ENCODE measurements around the gene COL26A1.
"Not testable (repeated sequence)": the region's sequence is repeated elsewhere in the genome, so short reads cannot be mapped to it uniquely, and the experiment has no call there.

The COL26A1 gene

DNA sequence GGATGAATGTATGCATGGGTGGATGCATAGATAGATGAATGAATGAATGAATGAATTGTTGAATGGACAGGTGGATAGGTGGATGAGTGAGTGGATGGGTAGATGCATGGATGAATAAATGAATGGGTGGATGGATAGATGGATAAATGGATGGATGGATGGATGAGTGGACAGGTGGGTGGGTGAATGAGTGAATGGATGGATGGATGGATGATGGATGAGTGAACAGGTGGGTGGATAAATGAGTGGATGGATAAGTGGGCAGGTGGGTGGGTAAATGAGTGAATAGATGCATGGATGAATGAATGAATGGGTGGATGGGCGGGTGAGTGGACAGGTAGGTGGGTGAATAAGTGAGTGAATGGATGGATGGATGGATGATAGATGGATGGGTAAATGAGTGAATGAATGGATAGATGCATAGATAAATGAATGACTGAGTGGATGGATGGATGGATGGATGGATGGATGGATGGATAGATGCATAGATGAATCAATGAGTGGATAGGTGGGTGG, 193.8 kb downstream of the COL26A1 start:
- no peak for DNase-seq (ENCODE audit: low read depth, low spot score)
- no peak overlapping the region for H3K4me3 ChIP-seq (ENCODE audit: low read length)

DNA sequence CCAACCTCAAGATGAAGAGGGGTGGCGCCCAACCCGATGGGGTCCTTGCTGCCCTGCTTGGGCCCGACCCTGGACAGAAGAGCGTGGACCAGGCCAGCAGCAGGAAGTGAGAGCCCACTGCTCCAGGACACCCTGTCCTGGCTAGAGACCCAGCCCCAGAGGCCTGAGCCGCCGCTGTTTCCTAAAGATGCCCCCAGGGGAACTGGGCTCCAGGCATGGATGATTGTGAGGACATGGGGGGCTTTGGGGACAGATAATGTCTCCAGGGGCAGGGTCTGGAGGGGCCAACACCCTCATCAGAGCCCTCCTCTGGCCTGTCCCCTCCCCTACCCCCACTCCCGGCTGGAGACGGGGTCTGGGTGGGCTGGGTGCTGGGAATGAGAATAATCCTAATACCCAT, 194.7 kb downstream of the COL26A1 start:
- no peak for DNase-seq (ENCODE audit: low read depth, low spot score)
- H3K4me3 ChIP-seq (ENCODE audit: low read length) = no peak overlapping the region

- no peak for DNase-seq (ENCODE audit: low read depth, low spot score)
Measured at GRCh38 chr7:101557978-101558741, 195.5 kb downstream of the COL26A1 start.

DNA sequence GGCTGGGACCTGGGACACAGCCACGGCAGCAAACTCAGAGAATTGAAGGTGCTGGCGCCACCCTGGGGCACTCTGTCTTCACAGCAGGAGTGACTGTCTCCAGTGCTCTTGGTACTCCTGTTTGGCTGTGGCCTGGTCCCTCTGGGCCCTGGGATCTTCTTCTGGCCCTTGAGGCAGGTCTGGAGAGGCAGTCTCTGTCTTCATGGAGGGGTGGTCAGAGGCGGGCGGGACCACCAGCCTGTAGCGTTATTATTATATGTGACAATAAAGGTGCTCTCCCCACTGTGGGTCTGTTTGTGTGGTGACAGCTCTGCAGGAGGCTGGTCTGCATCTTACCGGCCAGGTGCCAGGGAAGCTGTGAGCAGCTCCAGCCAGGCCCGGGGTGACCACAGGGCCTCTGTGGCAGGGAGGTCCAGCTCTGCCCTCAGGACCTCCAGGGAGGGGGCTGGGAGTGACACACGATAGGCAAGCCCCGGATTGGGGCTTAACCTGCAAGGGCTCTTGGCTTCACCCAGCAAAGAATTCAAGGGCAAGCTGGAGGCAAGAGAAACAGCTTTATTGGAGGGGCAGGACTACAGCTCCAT, 196.2 kb downstream of the COL26A1 start:
- DNase-seq (ENCODE audit: low read depth, low spot score) = no peak
- no peak overlapping the region for H3K4me3 ChIP-seq (ENCODE audit: low read length)

More at GRCh38 chr7:101557978-101558741, 195.5 kb downstream of the COL26A1 start:
- H3K4me3 ChIP-seq (ENCODE audit: low read length) = no peak overlapping the region

GRCh38 chr7:101559586-101559985, 196.9 kb downstream of the COL26A1 start:
- H3K4me3 ChIP-seq (ENCODE audit: low read length) = no peak overlapping the region
- no peak for DNase-seq (ENCODE audit: low read depth, low spot score)

- not testable (repeated sequence) for H3K4me3 ChIP-seq (ENCODE audit: low read length); DNase-seq (ENCODE audit: low read depth, low spot score)
Measured at GRCh38 chr7:101560021-101560420, 197.3 kb downstream of the COL26A1 start.

DNA sequence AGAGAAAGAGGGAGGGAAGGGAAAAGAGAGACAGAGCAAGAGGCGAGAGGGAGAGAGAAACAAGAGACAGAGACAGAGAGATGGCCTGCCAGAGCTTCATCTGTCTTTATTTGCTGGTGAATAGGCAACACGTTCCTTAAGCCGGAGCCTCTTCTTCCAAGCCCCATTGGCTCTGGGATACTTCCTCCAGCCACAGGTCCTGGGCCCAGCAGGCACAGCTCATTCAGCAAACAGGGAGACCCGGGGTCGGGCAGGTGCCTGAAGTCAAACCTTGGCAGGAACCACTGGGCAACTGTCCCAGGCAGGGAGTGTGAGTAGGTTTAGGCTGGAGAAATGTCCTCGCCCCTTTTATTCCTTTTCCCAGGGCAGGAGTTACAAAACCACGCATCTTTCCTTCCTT, 198.2 kb downstream of the COL26A1 start:
- no peak for DNase-seq (ENCODE audit: low read depth, low spot score)
- no peak overlapping the region for H3K4me3 ChIP-seq (ENCODE audit: low read length)

DNA sequence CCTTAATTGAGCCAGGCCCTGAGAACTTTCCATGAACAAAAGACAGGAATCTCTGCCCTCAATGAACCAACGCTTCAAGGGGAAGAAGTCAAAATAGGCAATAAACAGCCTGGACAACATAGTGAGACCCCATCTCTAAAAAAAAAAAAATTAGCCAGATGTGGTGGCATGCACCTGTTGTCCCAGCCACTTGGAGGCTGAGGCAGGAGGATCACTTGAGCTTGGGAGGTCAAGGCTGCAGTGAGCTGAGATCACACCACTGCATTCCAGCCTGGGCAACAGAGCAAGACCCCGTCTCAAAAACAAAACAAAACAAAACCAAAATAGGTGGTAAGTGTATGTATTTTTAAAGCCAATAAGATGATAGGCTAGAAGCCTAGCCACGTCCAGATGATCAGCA, 198.6 kb downstream of the COL26A1 start:
- DNase-seq (ENCODE audit: low read depth, low spot score) = not testable (repeated sequence)

GRCh38 chr7:101562531-101563197, 200.0 kb downstream of the COL26A1 start:
- no peak for DNase-seq (ENCODE audit: low read depth, low spot score)
- no peak overlapping the region for H3K4me3 ChIP-seq (ENCODE audit: low read length)

More for the DNA sequence above, 198.6 kb downstream of the COL26A1 start:
- not testable (repeated sequence) for H3K4me3 ChIP-seq (ENCODE audit: low read length)

DNA sequence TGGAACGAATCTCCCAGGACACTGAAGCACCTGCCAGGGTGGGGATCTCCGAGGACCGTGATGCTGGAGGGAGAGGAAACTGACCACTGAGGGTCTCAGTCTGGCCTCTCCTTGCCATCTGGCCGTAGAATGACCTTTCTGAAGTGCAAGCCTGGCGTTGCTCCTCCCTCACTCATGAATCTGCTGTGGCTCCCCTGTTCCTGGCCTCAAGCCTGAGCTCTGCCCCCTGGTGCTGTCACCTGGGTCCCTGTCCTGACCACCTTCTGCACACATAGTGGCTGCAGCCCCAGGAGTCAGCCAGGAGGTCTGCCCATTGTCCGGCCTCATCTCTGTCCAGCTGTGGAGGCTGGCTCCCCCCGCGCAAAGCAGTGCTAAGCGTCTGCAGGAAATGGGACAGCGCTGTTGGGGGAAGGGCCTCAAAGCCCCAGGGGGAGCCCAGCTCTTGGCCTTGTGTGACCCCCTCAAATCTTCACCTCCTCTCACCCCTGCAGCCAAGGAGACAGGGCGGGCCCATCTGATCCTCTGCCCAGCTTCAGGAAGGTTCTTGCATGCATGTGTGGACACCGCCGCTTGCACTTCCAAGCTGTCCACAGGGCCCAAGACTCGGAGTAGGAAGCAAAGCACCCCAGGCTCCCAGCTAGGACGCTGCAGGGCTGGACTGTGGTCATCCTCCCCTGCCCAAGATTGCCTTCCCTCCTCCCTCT, 200.7 kb downstream of the COL26A1 start:
- no peak overlapping the region for H3K4me3 ChIP-seq (ENCODE audit: low read length)
- DNase-seq (ENCODE audit: low read depth, low spot score) = no peak

GRCh38 chr7:101563943-101564777, 201.5 kb downstream of the COL26A1 start:
- no peak overlapping the region for H3K4me3 ChIP-seq (ENCODE audit: low read length)
- DNase-seq (ENCODE audit: low read depth, low spot score) = no peak

- no peak overlapping the region for H3K4me3 ChIP-seq (ENCODE audit: low read length)
- no peak for DNase-seq (ENCODE audit: low read depth, low spot score)
Measured at GRCh38 chr7:101564778-101565211, 202.1 kb downstream of the COL26A1 start.

DNA sequence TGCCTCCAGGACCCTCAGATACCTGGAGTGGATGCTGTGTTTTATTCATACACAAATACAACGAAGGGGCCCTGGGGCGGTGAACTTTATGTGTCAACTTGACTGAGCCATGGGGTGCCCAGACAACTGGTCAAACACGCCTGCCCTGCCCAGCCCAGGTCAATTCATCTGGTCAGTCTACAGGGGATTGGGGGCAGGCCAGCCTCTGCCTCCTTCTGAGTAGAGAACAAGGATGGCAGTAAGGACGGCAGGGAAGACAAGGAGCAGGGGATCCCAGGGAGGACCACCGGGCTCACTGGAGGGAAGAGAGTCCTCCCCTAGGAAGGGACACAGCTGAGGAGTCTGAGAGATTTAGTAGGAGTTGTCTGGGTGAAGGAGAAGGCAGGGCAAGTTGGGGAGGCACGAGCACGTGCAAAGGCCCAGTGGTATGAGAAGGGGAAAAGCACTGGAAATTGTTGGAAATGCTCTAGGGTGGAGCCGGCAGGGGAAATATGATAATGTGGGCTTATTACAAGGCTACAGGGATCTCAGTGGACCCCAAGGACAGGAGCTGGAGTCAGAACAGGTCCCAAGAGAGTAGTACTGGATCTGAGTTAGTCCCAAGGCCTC, 203.0 kb downstream of the COL26A1 start:
- no peak overlapping the region for H3K4me3 ChIP-seq (ENCODE audit: low read length)
- DNase-seq (ENCODE audit: low read depth, low spot score) = no peak

DNA sequence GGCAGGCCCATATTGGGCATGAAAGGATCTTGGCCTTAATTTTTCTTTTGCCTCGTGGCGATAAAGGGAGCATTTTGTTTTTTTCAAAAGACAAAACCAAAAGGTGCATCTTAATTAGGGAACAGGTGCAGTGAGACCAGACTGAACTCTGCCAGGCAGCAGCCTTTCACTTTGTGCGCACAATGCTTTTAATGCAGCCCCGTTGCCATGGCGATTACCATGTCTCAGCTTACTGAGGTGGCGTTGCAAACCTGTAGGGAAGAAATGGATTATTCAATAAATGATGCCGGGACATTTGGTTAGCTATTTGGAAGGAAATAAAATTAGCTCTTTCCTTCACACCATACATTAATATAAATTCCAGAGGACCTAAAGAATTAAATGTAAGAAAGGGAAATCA, 204.6 kb downstream of the COL26A1 start:
- DNase-seq (ENCODE audit: low read depth, low spot score) = peak; percentile 46
- H3K4me3 ChIP-seq (ENCODE audit: low read length) = no peak overlapping the region

GRCh38 chr7:101572156-101572555, 209.5 kb downstream of the COL26A1 start:
- no peak for DNase-seq (ENCODE audit: low read depth, low spot score)
- H3K4me3 ChIP-seq (ENCODE audit: low read length) = no peak overlapping the region

GRCh38 chr7:101575168-101575567, 212.5 kb downstream of the COL26A1 start:
- H3K4me3 ChIP-seq (ENCODE audit: low read length) = no peak overlapping the region
- no peak for DNase-seq (ENCODE audit: low read depth, low spot score)

DNA sequence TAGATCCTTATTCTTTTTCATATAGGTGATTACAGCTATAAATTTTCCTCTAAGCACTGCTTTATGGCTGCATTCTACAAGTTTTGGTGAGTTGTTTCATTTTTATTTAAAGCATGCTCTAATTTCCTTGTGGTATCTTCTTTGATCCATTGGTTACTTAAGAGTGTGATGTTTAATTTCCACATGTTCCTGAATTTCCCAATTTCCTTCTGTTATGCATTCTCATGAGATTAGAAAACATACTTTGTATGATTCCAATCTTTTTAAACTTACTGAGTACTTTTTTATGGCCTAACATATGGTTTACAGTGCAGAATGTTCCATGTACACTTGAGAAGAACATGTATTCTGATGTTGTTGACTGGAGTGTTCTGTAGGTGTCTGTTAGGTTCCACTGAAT, 213.0 kb downstream of the COL26A1 start:
- H3K4me3 ChIP-seq (ENCODE audit: low read length) = no peak overlapping the region
- no peak for DNase-seq (ENCODE audit: low read depth, low spot score)

GRCh38 chr7:101576998-101577397, 214.3 kb downstream of the COL26A1 start:
- DNase-seq (ENCODE audit: low read depth, low spot score) = no peak
- H3K4me3 ChIP-seq (ENCODE audit: low read length) = no peak overlapping the region

Measured in Jurkat, Clone E6-1 (cell line).